GM21367 (cell line): ENCODE results near the gene SLC25A3.
"Not testable (repeated sequence)": the region's sequence is repeated elsewhere in the genome, so short reads cannot be mapped to it uniquely, and the experiment has no call there.

ENCODE experiments used
- ATAC-seq: cut with Tn5 transposase; IDR thresholded peaks from one replicate; pipeline ENCODE4 v1.9.1; 2021; ENCODE audit not compliant: unreplicated experiment

Gene SLC25A3

GRCh38 chr12:98593351-98594049 is at the start of gene SLC25A3:
Gene SLC25A3 (plus strand): TSS chr12:98593686. CDS start chr12:98593979, 293 bp downstream.
- peak; percentile 99 for ATAC-seq

- ATAC-seq, result no peak
These were observed 49.8 kb upstream of the SLC25A3 start for GRCh38 chr12:98543701-98544100.

- ATAC-seq, result no peak
These were observed 48.7 kb upstream of the SLC25A3 start for GRCh38 chr12:98544751-98545150.

- ATAC-seq, result no peak
These were observed 43.9 kb upstream of the SLC25A3 start for GRCh38 chr12:98549371-98550110.

- ATAC-seq, result no peak
These were observed 41.7 kb upstream of the SLC25A3 start for GRCh38 chr12:98551787-98552186.

- ATAC-seq, result not testable (repeated sequence)
These were observed 35.4 kb upstream of the SLC25A3 start for GRCh38 chr12:98558097-98558496.

- ATAC-seq, result no peak
These were observed 33.8 kb upstream of the SLC25A3 start for GRCh38 chr12:98559666-98560065.

GRCh38 chr12:98561846-98562245 is 31.6 kb upstream of the SLC25A3 start:
- no peak for ATAC-seq

GRCh38 chr12:98572010-98572409 is 21.5 kb upstream of the SLC25A3 start:
- no peak for ATAC-seq

GRCh38 chr12:98574110-98574509 is 19.4 kb upstream of the SLC25A3 start:
- ATAC-seq, result no peak

- no peak for ATAC-seq
These were observed 18.5 kb upstream of the SLC25A3 start for GRCh38 chr12:98575013-98575412.

GRCh38 chr12:98576795-98577194 is 16.7 kb upstream of the SLC25A3 start:
- not testable (repeated sequence) for ATAC-seq

GRCh38 chr12:98578392-98578791 is 15.1 kb upstream of the SLC25A3 start:
- no peak for ATAC-seq

- ATAC-seq, result no peak
These were observed 14.7 kb upstream of the SLC25A3 start for GRCh38 chr12:98578821-98579220.

GRCh38 chr12:98579347-98579746 is 14.1 kb upstream of the SLC25A3 start:
- no peak for ATAC-seq

- ATAC-seq, result no peak
These were observed 13.7 kb upstream of the SLC25A3 start for GRCh38 chr12:98579835-98580234.

- ATAC-seq, result no peak
These were observed 12.8 kb upstream of the SLC25A3 start for GRCh38 chr12:98580695-98581094.

- no peak for ATAC-seq
These were observed 12.4 kb upstream of the SLC25A3 start for GRCh38 chr12:98581101-98581500.

- ATAC-seq, result no peak
These were observed 11.4 kb upstream of the SLC25A3 start for GRCh38 chr12:98582093-98582492.

- ATAC-seq, result no peak
These were observed 6.4 kb upstream of the SLC25A3 start for GRCh38 chr12:98587084-98587483.

- ATAC-seq, result no peak
These were observed 2.3 kb upstream of the SLC25A3 start for GRCh38 chr12:98591209-98591608.

- no peak for ATAC-seq
These were observed 612 bp upstream of the SLC25A3 start for GRCh38 chr12:98592825-98593322.
